ENCODE results near the gene DNAJC5.

The DNAJC5 gene

GRCh38 chr20:63884506-63885263 lies 10.2 kb upstream of the DNAJC5 start:
- no peak for DNase-seq (ENCODE audit: low read depth)

DNA sequence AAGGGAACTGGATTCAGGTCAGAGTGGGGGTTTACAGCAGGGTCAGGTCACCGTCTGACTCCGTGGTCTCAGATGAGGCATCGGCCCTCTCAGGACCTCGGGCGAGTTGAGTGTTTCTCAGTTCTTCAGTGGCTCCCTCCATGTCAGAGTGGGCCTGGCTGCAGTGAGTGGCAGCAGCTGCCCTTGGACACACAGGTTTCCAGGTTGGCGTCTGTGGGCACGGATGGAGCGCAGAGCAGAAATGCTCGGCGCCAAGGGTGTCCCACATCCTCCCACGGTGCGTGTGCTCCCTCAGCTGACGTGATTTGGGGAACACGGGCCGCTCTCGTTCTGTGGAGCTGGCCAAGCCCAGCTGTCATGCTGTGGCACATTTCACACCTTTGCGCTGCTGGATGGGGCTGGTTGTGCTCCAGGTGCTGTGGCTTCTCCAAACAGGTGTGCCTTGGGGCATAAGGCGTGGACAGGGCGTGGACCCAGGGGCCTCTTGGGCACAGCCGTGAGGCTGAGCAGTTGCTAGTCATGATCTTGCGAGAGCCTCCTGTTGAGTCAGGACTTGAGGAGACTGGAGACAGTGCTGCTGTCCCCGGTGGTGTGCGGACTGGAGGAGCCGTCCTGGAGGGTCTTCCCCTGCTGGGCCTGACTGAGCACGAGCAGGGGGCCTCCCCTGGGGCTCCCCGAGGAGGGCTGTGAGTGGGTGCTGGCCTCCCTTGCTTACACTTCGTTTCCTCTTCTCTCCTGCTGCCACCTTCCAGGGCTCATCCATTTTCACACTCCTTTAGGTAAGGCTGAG lies 9.5 kb upstream of the DNAJC5 start:
- DNase-seq (ENCODE audit: low read depth), result no peak

GRCh38 chr20:63886054-63886419 lies 8.9 kb upstream of the DNAJC5 start:
- DNase-seq (ENCODE audit: low read depth), result no peak

- DNase-seq (ENCODE audit: low read depth), result no peak
These were observed 8.0 kb upstream of the DNAJC5 start for GRCh38 chr20:63886921-63887320.

DNA sequence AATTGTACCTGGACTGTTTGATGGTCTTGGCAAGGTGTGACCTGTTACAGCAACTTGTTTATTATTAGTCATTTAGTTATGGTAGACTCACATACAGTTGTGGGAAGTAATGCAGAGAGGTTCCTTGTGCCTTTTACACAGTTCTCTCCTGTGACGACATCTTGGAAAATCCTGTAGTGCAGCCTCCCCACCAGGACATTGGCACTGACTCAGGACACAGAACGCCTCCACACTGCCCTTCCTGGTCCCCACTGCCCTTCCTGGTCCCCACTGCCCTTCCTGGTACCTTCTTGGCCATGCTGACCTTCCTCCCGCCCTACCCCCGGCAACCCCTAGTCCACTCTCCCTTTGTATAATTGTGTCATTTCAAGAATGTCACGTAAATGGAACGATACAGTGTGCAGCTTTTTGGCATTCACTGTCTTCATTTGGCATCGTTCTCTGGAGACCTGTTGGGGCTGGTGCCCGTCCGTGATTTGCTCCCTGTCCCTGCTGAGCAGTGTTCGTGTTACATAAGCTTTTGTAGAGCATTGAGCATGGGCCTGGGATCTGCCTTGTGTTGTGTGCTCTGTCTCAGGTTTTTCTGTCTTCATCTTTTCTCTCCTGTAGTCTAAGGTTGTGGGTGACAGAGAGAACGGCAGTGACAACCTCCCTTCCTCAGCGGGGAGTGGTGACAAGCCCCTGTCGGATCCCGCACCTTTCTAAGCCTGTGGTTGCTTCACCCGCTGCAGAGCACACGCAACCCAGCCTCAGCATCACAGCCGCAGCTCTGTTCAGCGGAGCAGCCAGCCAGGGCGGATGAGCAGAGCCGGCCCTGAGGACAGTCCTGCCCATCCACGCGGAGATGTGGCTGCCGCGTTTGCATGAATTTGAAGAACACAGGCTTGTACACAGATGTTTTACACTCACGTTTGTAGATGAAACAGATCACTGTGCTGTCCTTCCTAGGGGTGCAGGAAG lies 5.4 kb upstream of the DNAJC5 start:
- no peak for DNase-seq (ENCODE audit: low read depth)

DNA sequence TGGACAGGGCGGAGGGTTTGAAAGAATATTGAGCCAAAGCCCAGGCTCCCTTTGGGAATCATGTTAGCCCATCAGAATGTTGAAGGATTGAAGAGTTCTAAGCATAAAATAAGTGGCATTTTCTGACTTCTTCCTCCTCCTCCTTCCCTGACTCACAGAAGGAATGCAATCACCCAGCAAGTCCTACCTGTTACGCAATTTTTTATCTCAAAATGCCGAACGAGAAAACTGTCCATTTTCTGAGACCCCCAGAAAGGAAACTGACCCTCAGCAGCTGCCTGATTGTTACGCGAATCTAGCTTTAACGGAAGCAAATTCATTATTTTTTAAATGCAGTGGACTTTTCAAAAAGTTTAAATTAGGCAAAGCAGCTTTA lies 4.7 kb upstream of the DNAJC5 start:
- DNase-seq (ENCODE audit: low read depth), result no peak

DNA sequence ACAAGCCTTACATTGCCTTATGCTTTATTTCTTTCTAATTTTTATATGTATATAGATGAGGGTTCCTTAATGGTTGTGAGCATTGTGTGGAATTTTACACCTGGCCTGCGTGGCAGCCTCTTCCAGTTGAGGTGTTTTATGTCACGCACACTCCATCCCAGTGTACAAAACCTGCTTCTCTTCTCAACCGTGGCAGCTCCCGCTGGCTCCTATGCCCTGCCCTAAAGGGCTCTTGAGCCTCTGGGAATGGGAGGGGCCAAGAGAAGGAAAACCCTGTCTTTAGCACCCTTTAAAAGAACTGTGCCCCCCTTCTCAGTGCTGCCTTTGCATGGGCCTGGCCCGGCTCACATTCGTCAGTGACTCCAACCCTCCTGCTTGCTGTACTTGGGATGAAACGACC lies 4.3 kb upstream of the DNAJC5 start:
- DNase-seq (ENCODE audit: low read depth), result no peak

- no peak for DNase-seq (ENCODE audit: low read depth)
These were observed 3.6 kb upstream of the DNAJC5 start for GRCh38 chr20:63891061-63892002.

DNA sequence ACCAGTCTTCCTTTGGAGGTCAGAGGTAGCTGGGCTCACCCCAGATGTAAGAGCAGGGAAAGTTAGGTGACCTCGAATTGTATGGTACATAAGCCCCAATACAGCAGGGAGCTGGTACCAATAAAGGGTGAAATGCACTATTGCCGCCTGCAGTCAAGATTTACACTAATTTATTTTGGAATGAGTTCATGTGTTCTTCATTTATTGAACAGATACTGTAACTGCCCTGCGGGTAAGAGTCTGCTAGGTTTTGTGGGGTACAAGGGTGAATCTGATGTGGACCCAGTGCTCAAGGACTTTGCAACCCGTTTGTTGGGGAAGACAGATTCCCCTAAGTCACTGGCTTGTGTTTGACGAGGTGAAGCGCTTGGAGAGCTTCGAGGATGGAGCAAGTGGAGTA lies 2.5 kb upstream of the DNAJC5 start:
- no peak for DNase-seq (ENCODE audit: low read depth)

GRCh38 chr20:63893999-63894357 lies 948 bp upstream of the DNAJC5 start:
- DNase-seq (ENCODE audit: low read depth), result no peak

DNA sequence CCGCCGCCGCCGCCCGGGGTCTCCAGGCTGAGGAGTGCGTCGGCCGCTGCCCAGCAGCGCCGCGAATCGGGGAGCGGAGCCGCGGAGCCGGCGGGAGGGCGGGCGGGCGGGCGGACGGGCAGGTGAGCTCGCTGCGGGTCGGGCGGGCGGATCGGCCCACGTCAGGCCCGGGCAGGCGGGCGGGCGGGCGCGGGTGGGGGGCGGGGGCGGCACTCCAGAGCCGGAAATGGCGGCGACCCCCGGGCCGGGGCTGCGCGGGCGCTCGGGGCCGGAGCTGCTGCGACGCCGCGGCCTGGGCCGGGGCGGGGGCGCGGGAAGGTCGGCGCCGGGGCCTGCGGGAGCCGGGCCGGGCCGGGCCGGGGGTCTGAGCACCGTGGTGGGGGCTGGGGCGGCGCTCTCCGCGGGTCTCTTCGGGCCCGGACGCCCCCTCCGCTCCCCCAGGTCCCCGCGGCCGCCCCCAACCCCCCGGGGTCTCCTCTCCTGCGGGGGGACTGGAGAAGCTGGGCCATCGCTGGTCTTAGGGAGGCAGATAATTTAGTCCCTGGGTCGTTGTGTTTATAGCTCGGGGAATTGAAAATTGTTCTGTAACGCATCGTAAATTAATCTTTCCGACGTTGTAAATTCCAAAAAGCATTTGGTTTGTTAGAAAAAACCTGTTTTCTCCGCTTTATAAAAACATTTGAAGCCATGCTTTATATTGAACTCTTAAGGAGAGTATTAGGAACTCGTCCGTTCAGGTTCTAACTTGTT lies 451 bp downstream of the DNAJC5 start:
- DNase-seq (ENCODE audit: low read depth), result no peak

DNA sequence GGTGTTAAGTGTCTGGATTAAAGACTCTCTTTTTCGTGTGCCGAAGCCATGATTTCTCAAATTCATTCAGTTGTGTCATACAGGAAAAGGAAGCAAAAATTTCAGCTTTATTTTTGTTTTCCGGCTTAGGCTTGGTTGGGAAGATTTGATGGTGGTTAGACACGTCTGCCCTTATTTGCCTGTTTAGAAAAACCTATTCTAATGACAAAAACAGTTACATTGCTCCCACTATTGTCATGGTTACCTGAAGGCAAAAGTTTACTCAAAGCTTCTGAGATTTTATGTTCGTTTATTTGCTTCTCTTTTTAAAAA lies 982 bp downstream of the DNAJC5 start:
- no peak for DNase-seq (ENCODE audit: low read depth)

DNA sequence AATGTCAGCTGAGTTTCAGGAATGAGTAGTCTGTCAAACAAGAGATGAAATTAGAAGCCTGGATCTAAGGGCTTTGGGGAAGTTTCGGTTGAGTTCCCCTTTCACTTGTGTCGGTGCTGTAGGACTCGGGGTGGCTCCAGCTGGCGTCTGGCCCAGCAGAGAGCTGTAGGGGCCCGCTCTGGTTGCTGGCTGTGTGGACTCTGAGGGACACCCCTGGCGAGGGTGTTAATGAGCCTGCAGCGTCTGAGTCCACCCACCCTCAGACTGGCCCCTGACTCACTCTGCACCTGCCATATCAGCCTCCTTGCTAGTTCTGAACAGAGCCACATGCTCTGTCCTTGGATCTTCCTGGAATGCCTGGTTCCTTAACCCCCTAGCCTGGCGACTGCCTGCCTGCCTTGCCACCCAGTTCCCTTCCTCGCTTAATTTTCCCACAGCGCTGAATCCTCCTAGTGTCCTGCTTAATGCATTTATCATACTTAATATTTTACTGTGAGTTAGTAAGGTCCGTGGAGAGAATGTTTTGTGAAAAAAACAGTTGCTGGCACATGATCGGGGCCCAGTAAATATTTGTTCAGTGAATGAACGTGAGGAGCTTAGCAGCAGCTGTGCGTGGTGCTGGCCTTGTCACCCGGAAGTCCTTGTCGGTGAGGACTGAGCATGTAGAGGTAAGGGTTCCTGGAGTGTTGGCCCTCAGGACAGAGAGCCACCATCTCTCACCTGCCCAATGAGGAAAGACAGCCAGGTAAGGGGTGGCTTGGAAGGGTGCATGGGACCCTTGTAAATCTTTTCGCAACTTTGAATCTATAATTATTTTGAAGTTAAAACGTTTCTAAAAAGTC lies 1.6 kb downstream of the DNAJC5 start:
- no peak for DNase-seq (ENCODE audit: low read depth)

DNA sequence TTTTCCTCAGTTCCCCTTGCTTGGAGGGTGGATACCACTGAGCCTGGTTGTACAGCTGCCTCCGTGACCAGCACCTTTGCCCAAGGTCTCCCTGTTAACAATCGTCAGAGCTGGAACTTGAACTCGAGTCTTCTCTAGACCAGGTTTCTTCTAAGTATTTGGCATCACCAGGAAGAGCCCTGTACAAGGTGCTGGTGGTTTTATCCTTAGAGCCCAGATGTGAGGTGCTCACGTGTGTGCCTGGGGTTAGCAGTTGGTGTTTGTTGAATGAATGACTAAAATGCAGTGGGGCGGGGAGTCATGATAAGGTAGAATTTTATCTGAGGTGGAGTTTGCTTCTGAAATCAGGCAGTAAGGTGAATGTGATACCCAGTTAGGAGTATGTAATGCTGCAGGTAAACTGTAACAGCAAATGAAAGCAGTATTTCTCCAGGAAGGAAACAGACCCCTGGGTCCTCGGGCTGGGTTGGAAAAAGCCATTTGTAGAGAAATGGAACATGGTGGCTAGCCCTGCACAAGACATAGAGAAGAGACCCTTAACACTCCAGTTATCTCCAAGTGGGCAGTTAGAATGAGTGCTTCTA lies 3.1 kb downstream of the DNAJC5 start:
- DNase-seq (ENCODE audit: low read depth), result no peak

- no peak for DNase-seq (ENCODE audit: low read depth)
These were observed 4.1 kb downstream of the DNAJC5 start for GRCh38 chr20:63898882-63899558.

DNA sequence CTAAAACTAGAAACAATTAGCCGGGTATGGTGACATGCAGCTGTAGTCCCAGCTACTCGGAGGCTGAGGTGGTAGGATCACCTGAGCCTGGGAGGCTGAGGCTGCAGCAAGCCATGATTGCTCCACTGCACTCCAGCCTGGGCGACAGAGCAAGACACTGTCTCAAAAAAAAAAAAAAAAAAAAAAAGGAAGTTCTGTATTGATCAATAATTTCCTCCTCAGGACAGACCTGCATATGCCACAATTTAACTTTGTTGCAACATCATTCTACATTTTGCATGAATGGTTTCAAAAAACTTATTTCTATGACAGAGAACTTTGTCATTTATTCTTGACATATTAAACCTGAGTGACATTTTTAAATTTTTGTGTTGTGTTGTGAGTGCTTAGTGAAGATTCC lies 5.5 kb downstream of the DNAJC5 start:
- no peak for DNase-seq (ENCODE audit: low read depth)

DNA sequence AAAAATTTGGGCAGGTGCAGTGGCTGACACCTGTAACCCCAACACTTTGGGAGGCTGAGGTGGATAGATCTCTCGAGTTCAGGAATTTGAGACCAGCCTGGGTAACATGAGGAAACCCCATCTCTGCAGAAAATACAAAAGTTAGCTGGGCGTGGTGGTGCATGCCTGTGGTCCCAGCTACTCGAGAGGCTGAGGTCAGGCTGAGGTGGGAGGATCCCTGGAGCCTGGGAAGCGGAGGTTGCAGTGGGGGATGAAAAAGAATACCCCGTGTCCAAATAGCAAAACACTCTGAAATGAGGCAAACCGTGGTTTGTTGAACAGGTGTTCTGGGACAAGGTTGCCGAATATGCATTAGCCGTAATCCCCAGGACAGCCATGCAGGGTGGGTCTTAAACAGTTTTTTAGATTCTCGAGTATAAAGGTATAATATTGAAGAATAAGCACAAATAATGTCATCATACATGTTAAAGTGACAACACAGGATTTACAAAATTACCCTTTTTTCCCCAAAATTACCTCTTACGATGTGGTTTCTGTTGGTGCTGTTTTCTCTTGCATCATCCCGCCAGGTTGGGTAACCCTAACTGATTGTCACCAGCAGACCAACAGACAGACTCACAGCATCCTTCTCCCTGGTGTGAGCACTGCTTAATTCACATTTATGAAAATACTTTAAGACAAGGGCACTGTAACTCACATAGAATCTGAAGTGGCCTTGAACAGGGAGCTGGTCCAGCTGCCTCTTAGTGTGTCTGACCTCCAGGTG lies 9.1 kb downstream of the DNAJC5 start:
- DNase-seq (ENCODE audit: low read depth), result no peak

DNA sequence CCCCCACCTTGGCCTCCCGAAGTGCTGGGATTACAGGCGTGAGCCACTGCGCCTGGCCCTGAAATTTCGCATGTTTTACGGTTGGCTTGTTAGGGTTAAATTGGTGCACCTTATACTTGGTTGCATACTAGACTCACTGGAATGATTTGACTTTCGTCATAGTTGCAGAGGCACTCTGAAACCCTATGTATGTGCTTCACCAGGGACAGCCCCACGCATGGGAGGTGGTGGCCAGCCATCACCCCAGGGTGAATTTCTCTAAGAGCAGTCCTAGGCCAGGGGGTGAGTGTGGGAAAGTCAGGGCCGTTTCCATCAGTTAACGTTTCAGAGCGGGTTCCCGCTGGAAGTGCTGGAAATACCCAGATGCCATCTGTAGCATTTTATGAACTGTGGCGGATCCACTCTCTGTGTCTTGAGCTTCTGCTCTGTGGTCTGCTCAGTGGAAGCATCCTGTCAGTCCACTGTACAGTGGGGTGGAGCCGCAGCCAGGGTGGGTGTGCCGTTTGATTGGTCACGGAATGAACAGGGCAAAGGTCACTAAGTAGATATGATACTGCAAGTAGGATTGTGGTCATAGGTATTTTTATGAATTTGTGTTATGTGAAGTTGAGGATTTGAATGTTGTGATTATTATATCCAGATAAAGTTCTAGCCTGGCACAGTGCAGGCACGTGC lies 13.2 kb downstream of the DNAJC5 start:
- DNase-seq (ENCODE audit: low read depth), result no peak
